DMS 273 (cell line): ENCODE results near the gene MAMSTR.
A peak's percentile ranks its signal among the peaks of the same experiment; 100 is the strongest.

Experiments
- DNase-seq: peaks from one replicate; lab custom pipeline; 2025; ENCODE audit not compliant: unreplicated experiment; lab: John Stamatoyannopoulos, UW

The MAMSTR gene

GRCh38 chr19:48746738-48747575 is 27.4 kb upstream of the MAMSTR start, which contains the start of gene IZUMO1:
Gene IZUMO1, minus strand, starts transcription at chr19:48746909. Its CDS starts 1,050 bp downstream, at chr19:48745859.
- DNase-seq: peak; percentile 35

DNA sequence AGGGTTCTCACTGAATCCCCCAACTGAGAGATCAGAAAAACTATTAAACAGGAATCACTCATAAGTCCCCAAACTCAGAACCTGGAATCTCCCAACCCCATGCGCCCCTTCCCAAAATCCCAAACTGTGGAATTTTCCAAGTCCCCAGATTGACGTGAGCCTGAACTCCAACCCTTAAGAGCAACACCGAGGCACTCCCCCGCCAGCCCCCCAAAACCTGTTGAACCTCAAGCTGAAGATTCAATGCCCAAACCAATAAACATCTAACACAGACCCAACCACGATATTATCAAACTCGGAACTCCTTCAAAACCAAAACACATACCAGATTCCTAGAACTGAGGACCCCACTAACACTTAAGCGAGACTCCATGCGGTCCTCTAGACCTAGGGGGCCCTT is 26.6 kb upstream of the MAMSTR start:
- no peak for DNase-seq

GRCh38 chr19:48745208-48745995 is 25.9 kb upstream of the MAMSTR start:
- DNase-seq: peak; percentile 90

DNA sequence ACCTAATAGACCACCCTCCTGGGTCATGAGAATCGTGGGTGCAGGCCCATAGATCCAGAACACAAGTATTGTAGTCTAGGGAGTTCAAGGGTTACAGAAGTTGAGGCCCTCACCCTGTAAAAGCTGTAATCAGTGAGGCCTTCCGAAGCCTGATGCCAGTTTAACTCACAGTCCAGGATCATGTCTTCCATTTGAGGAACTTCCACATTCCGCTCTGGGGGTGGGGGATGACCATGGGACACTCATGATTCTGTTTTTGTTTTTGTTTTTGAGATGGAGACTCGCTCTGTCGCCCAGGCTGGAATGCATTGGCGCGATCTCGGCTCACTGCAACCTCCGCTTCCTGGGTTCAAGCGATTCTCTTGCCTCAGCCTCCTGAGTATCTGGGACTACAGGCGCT is 22.6 kb upstream of the MAMSTR start:
- DNase-seq: no peak

DNA sequence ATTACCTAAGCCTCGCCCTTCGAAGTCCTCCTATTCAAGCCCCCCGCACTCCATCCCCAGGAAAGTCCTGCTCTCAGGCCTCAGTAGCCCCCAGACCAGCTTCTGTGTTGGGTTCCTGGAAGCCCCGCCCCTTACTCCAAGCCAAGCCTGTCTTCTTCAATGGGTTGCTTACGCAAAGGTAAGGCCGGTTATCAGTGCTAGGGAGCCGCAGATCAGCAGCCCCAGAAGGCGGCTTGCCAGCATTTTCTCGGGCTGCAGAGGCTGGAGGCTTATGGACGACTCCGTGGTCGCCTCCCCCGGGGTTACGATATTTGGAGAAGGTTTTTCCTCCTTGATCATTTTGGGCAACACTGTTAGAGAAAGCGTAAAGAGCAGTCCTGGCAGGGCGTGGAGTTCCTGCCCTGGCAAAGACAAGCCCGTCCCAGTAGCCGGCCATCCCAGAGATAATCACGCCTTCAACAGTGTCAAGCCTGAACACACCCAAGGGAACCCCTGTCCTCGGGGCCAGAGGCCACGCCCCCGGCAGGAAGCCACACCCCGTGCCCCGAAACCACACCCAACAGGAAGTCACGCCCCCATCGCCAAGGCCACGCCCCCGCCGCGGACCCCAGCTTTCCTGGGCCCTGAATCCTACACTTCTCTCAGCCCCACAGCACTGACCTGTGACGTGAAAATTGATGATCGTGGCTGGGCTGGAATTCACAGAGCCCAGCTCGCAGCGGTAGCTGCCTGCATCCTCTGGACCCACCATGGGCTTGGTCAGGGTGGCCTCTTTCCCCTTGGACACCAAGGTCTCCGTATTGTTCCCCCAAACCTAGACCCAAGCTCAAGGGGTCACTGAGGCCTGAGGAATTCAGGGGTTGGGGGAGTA is 21.8 kb upstream of the MAMSTR start:
- DNase-seq: peak; percentile 46

- DNase-seq: no peak
These were observed 20.8 kb upstream of the MAMSTR start, which contains the start of gene RASIP1 for GRCh38 chr19:48740164-48740972. Gene RASIP1, minus strand, starts transcription at chr19:48740610. Its CDS starts 328 bp downstream, at chr19:48740282.

GRCh38 chr19:48739404-48740163 is 20.1 kb upstream of the MAMSTR start:
- DNase-seq: peak; percentile 70

DNA sequence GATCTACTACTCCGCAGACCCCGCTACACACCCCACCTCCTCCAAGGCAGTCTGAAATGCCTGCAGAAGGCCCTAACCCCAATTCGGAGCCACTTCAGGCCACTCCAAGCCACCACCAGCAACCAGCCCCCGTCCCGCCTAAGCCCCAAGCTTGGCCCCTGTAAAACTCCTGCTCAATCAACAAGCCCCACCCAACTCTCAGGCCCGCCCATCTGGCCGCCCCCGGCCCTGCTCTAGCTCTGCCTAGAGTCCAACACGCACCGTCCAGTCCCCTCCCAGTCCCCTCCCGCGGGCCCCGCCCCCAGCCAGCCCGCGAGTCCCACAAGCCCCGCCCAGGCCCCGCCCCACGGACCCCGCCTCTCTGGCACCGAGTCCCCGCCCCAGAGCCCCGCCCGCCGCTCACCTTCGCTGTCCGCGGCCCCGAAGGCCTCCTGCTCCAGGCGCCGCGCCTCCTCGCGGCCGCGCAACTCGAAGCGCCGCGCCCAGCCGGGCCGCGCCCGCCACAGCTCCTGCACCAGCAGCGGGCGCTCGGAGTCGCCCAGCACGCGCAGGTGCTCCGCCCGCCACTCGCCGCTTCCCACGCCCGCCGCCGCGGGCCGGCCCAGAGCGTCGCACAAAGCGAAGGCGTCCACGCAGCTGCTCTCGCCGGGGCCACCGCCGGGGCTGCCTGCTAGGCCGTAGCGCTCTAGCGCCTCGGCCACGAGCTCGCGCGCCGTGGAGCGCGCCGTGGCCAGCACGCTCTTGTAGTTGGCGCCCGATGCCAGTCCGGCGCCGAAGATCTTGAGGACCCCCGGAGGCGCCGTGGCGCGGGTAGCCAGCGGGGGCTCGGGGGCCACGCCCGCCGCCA is 19.3 kb upstream of the MAMSTR start:
- DNase-seq: peak; percentile 98

GRCh38 chr19:48737360-48737998 is 18.0 kb upstream of the MAMSTR start:
- DNase-seq: peak; percentile 83

- DNase-seq: peak; percentile 26
These were observed 15.6 kb upstream of the MAMSTR start for GRCh38 chr19:48735031-48735615.

DNA sequence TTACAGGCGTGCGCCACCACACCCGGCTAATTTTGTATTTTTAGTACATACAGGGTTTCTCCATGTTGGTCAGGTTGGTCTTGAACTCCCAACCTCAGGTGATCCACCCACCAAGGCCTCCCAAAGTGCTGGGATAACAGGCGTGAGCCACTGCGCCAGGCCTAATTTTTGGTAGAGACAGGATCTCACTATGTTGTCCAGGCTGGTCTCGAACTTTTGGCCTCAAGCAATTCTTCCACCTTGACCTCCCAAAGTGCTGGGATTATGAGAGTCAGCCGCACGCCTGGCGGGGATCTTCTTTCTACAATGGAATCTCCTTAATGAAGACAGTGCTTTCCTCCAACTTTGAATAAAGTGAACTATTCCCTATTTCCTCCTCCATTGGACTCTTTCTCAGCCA is 15.1 kb upstream of the MAMSTR start:
- DNase-seq: no peak

GRCh38 chr19:48731452-48731851 is 11.9 kb upstream of the MAMSTR start:
- DNase-seq: no peak

DNA sequence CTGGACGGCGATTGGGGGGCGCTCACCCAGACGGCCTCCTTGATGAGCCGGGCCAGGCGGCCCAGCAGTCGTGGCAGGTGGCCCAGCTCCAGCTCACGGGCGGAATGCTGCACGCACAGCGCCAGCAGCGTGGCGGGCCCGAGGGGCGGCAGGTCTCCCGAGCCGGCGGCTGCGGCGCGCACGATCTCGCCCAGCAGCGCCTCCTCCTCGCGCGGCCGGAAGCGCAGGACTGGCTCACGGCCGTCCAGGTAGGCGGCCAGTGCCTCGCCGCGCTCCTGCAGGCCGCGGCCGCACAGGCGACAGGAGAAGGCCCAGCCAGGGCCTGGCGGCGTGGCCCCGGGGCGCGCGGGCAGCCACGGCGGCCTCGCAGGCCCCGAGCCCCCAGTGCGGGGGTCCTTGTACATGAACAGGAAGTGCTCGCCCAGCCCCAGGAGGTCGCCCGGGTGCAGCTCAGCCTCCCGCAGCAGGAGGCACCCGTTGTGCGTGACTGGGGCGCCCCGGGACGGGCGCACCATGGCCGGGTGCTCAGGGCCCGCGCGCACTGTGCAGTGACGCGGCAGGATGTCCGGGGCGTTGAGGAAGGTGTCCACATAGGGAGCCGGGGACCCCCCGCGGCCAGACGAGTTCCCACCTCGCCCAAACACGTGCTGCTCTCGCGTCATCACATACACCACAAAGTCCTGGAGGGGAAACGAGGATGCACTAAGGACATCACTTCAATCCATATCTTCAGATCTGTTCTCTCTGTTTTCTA is 9.6 kb upstream of the MAMSTR start:
- DNase-seq: no peak

- DNase-seq: no peak
These were observed 7.0 kb upstream of the MAMSTR start for GRCh38 chr19:48726556-48726955.

DNA sequence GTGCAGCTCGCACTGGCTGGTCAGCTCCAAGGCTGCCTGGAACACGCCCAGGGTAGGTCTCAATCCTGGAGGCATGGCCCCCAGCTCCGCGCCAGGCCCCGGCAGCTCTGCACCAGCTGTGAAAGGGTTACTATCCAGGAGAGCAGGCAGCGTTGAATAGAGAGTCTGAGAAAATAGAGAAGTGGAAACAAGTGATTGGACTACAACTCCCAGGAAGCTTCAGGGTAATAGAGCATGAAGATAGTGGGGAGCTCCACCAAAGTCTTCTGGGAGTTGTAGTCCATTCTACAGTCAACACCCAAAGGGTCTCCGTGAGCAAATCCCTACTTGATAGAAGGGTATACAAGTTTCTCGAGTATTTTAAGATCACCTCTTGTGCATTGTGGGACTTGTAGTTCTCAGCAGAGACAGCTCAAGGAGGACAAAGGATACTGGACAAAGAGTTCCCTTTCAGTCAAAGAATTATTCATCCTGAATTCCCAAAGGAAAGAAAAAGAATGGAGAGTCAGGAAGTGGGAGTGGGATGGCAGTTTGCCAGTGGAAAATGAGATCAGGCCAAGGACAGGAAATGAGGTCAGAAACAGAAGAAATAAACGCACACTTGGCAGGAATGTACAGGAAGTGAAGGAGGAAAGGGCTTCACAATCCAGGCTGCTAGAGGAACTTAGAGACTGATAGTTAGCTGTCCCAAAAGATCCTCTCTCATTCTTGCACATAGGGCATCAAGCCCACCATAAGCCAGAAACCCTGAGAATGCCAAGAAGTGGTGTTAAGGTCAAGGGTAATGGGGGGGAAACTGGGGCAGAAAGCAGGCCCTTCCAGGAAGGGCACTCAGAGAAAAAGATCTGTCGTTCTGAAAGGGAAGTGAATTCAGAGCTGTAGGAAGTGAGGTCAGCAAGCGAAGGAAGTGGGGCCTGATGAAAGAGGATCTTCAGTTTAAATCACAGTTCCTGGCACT is 5.5 kb upstream of the MAMSTR start:
- DNase-seq: peak; percentile 81

DNA sequence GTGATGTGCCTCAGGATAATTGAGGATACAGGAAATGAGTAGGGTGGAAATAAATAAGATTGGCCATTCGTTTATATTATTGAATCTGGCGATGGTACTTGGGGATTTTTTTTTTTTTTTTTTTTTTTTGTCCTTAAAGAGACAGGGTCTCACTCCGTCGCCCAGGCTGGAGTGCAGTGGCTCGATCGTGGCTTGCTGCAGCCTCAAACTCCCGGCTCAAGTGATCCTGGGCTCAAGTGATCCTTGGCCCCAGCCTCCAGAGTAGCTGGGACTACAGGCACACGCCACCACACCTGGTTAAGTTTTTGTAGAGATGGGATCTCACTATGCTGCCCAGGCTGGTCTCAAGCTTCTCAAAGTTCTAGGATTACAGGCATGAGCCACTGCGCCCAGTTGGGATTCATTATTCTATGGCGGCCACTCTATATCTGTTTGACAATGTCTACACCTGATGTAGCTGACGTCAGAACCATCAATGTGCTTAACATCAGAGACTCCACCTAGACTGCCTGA is 2.7 kb upstream of the MAMSTR start:
- no peak for DNase-seq
